Measurements from ENCODE around the gene KREMEN1.

DNA sequence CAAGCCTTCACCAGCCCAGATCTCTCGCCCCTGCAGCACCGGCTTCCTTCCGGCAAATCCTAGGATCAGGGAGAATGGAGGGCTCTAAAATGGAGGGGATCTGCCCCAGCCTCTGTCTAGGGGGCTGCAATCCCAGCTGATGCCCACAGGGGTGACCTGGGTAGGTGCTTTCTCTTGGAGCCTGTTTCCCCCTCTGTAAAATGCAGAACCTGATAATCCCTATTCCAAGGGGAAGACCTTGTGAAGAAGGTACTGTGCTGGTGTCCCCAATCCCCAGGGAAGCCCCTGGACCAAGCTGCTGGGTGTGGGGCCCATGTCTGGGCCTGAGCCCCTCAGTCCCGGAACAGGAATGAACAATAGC lies 135.6 kb downstream of the KREMEN1 start:
- TF ChIP-seq, protein P1, sequence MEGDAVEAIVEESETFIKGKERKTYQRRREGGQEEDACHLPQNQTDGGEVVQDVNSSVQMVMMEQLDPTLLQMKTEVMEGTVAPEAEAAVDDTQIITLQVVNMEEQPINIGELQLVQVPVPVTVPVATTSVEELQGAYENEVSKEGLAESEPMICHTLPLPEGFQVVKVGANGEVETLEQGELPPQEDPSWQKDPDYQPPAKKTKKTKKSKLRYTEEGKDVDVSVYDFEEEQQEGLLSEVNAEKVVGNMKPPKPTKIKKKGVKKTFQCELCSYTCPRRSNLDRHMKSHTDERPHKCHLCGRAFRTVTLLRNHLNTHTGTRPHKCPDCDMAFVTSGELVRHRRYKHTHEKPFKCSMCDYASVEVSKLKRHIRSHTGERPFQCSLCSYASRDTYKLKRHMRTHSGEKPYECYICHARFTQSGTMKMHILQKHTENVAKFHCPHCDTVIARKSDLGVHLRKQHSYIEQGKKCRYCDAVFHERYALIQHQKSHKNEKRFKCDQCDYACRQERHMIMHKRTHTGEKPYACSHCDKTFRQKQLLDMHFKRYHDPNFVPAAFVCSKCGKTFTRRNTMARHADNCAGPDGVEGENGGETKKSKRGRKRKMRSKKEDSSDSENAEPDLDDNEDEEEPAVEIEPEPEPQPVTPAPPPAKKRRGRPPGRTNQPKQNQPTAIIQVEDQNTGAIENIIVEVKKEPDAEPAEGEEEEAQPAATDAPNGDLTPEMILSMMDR (IDR thresholded peaks at IDR 0.05): no peak
- TF ChIP-seq POLR2A (IDR thresholded peaks at IDR 0.05): no peak
